Peyer's patch (tissue), 4 donors: Measurements from ENCODE around the gene YTHDF1.

Source experiments
- CTCF ChIP-seq, 6 experiments: fragments of 450-650 bp in 4 of 6; fragments of 200-600 bp in 2 of 6; sonication (generic) in 1 of 6; IDR thresholded peaks; one replicate each; pipeline ENCODE4 v1.5.1; 2017 to 2019; ENCODE audit warnings: antibody characterized with exemption in 6 of 6, mild to moderate bottlenecking in 3 of 6, moderate library complexity in 1 of 6
- POLR2A ChIP-seq, 2 donors: fragments of 450-650 bp; IDR thresholded peaks; one replicate each; pipeline ENCODE4 v1.5.1; 2017; ENCODE audit warnings: antibody characterized with exemption in 2 of 2, mild to moderate bottlenecking in 2 of 2, moderate library complexity in 2 of 2

- no peak for TF ChIP-seq CTCF (IDR thresholded peaks at IDR 0.05)
- no peak for TF ChIP-seq POLR2A (IDR thresholded peaks at IDR 0.05)
Measured at GRCh38 chr20:63222541-63222940, 6.6 kb upstream of the YTHDF1 start.
